H1 (cell line): ENCODE results near the gene GOLGA6L6.
"Not testable (repeated sequence)": the region's sequence is repeated elsewhere in the genome, so short reads cannot be mapped to it uniquely, and the experiment has no call there.

ENCODE experiments used
- CTCF ChIP-seq, 3 experiments: IDR thresholded peaks; 1 replicate in 2 of 3; 2 replicates in 1 of 3; pipeline versions ENCODE4 v1.5.1 to v1.6.1; 2011; ENCODE audit warnings: low read length in 3 of 3, mild to moderate bottlenecking in 3 of 3, inconsistent platforms in 2 of 3, low read depth in 1 of 3, moderate library complexity in 1 of 3; ENCODE audit not compliant: insufficient read depth in 1 of 3; ENCODE audit errors: control extremely low read depth in 1 of 3
- NRF1 ChIP-seq: IDR thresholded peaks from 2 replicates; pipeline ENCODE4 v1.6.1; 2011; ENCODE audit warnings: mild to moderate bottlenecking, low read depth, low read length, improper control_type of control experiment
- RXRA ChIP-seq: IDR thresholded peaks from 2 replicates; pipeline ENCODE4 v1.6.1; 2011; ENCODE audit warnings: low read depth, mild to moderate bottlenecking, low read length, moderate library complexity; ENCODE audit not compliant: insufficient read depth

DNA sequence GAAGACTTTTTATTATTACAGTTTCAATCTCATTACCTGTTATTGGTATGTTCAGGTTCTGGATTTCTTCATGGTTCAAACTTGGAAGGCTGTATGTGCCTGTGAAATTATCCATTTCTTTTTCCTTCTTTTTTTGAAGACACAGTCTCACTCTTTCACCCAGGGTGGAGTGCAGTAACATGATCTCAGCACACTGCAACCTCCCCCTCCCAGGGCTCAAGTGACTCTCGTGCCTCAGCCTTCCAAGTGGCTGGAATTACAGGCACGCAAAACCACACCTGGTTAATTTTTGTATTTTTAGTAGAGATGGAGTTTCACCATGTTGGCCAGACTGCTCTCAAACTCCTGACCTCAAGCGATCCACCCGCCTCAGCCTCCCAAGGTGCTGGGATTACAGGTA lies 52.3 kb downstream of the GOLGA6L6 start:
- TF ChIP-seq RXRA; CTCF (IDR thresholded peaks at IDR 0.05; ENCODE audit: control extremely low read depth in 1 of 3, insufficient read depth in 1 of 3, low read depth in 1 of 3, low read length in 3 of 3); NRF1: not testable (repeated sequence)
